GM12878 (cell line): ENCODE measurements around the gene POLE4. TPM values are rescaled to one million over a fixed set of nuclear protein-coding genes. Genes with fewer than 3 reads are reported as not detected.

Source experiments
- ATAC-seq: fragments of 200-7000 bp; cut with Tn5 transposase; 3 replicates; pipeline ENCODE4 v1.9.1; 2020; ENCODE audit warnings: mild to moderate bottlenecking, moderate library complexity
- BruUV-seq: library from RNA; stranded (reverse); fragments of 400-500 nt; replicated peaks from 2 replicates; lab custom pipeline; 2021; lab: Mats Ljungman, UMichigan
- CTCF ChIA-PET: fragments of 300-600 bp; sonication (Branson Sonifier 250); formaldehyde crosslinking; extraction: SDS; loops from one replicate; lab custom pipeline; 2021; ENCODE audit warnings: inconsistent platforms; lab: Yijun Ruan, JAX
- POLR2A ChIA-PET: fragments of 350-600 bp; formaldehyde crosslinking; extraction: SDS; loops from one replicate; lab custom pipeline; 2021; ENCODE audit warnings: inconsistent platforms; lab: Charles Lee
- RAD21 ChIA-PET: fragments of 300-600 bp; sonication (Branson Sonifier 250); formaldehyde crosslinking; loops from one replicate; lab custom pipeline; 2023; ENCODE audit warnings: antibody characterized with exemption; ENCODE audit not compliant: unreplicated experiment; lab: Charles Lee
- SMC1A ChIA-PET: fragments of 300-600 bp; sonication (Branson Sonifier 250); formaldehyde crosslinking; loops from one replicate; lab custom pipeline; 2023; ENCODE audit not compliant: unreplicated experiment, uncharacterized antibody; lab: Charles Lee
- DNase-seq: peaks from one replicate; pipeline ENCODE4 v3.0.0-alpha.2; 2011; ENCODE audit warnings: low read depth, low spot score
- FAIRE-seq: peaks from 3 replicates; lab custom pipeline; 2011; peaks lifted over from hg19 to GRCh38; lab: Jason Lieb, UNC
- H2AFZ ChIP-seq: 2 replicates; pipeline ENCODE4 v1.6.0; 2011; ENCODE audit warnings: low read depth, low read length, control low read depth; ENCODE audit not compliant: control insufficient read depth
- H3K27ac ChIP-seq: 2 replicates; pipeline ENCODE4 v1.5.1; 2011; ENCODE audit warnings: control low read depth; ENCODE audit not compliant: control insufficient read depth, insufficient read depth
- H3K27me3 ChIP-seq, 2 experiments: replicated peaks in 1 of 2; 2 replicates each; pipeline versions ENCODE4 v1.6.0 to v1.6.1; 2011; ENCODE audit warnings: low read length in 1 of 2; ENCODE audit not compliant: control insufficient read depth in 2 of 2, insufficient read depth in 2 of 2
- H3K36me3 ChIP-seq, 2 experiments: 2 replicates each; pipeline ENCODE4 v1.5.1; 2011; ENCODE audit warnings: low read length in 1 of 2; ENCODE audit not compliant: control insufficient read depth in 2 of 2, insufficient read depth in 2 of 2
- H3K4me1 ChIP-seq: 2 replicates; pipeline ENCODE4 v1.6.1; 2011; ENCODE audit warnings: mild to moderate bottlenecking, low read length, moderate library complexity, mixed read lengths; ENCODE audit not compliant: control insufficient read depth, insufficient read depth
- H3K4me2 ChIP-seq: 2 replicates; pipeline ENCODE4 v1.6.0; 2011; ENCODE audit warnings: control low read depth; ENCODE audit not compliant: control insufficient read depth, insufficient read depth
- H3K4me3 ChIP-seq: fragments of 200-600 bp; sonication (generic); 2 replicates; pipeline ENCODE4 v1.5.1; 2016
- H3K79me2 ChIP-seq: 2 replicates; pipeline ENCODE4 v1.6.0; 2011; ENCODE audit warnings: low read length; ENCODE audit not compliant: control insufficient read depth, insufficient read depth
- H3K9ac ChIP-seq: 2 replicates; pipeline ENCODE4 v1.8.0; 2011; ENCODE audit warnings: low read length, control low read depth, mixed read lengths; ENCODE audit not compliant: control insufficient read depth, insufficient read depth
- H3K9me3 ChIP-seq: replicated peaks from 3 replicates; pipeline ENCODE4 v1.5.1; 2011; ENCODE audit warnings: mild to moderate bottlenecking, low read length; ENCODE audit not compliant: control insufficient read depth, insufficient read depth
- H4K20me1 ChIP-seq: 2 replicates; pipeline ENCODE4 v1.6.0; 2011; ENCODE audit not compliant: control insufficient read depth, insufficient read depth
- DPF2 ChIP-seq: fragments of 450-650 bp; IDR thresholded peaks from 2 replicates; pipeline ENCODE4 v1.6.1; 2017; ENCODE audit warnings: mild to moderate bottlenecking
- ESRRA ChIP-seq: IDR thresholded peaks from 2 replicates; pipeline ENCODE4 v1.6.1; 2012; ENCODE audit warnings: mild to moderate bottlenecking, low read length, improper control_type of control experiment
- MAX ChIP-seq: IDR thresholded peaks from 2 replicates; pipeline ENCODE4 v1.6.1; 2012; ENCODE audit warnings: low read depth, low read length, improper control_type of control experiment
- MXI1 ChIP-seq: fragments of 150-350 bp; IDR thresholded peaks from 2 replicates; pipeline ENCODE4 v1.6.1; 2011; ENCODE audit warnings: low read depth, mild to moderate bottlenecking, inconsistent platforms, low read length, improper control_type of control experiment
- MYB ChIP-seq: fragments of 150-350 bp; IDR thresholded peaks from 2 replicates; pipeline ENCODE4 v1.6.1; 2014; ENCODE audit warnings: mild to moderate bottlenecking, low read depth, low read length, borderline replicate concordance
- PAX8 ChIP-seq: fragments of 450-650 bp; IDR thresholded peaks from 2 replicates; pipeline ENCODE4 v1.6.1; 2017; ENCODE audit warnings: mild to moderate bottlenecking, moderate library complexity
- RAD21 ChIP-seq: IDR thresholded peaks from 2 replicates; pipeline ENCODE4 v1.6.1; 2011; ENCODE audit warnings: mild to moderate bottlenecking, low read depth, low read length, moderate library complexity; ENCODE audit not compliant: insufficient read depth
- YY1 ChIP-seq: IDR thresholded peaks from 2 replicates; pipeline ENCODE4 v1.6.1; 2011; ENCODE audit warnings: low read depth, mild to moderate bottlenecking, low read length
- ZBTB40 ChIP-seq: fragments of 450-650 bp; IDR thresholded peaks from 2 replicates; pipeline ENCODE4 v1.6.1; 2016; ENCODE audit warnings: mild to moderate bottlenecking, moderate library complexity, borderline replicate concordance
- WGBS: methylation state at CpG from one replicate; pipeline ENCODE4 v1.1.6; 2016; ENCODE audit warnings: low lambda C conversion rate; ENCODE audit not compliant: insufficient replicate concordance, insufficient coverage; ENCODE audit errors: missing lambda C conversion rate; 5-methylcytosine and 5-hydroxymethylcytosine counted together
- in situ Hi-C: fragments of 300-500 bp; cut with MboI; formaldehyde crosslinking; loops from 9 replicates; pipeline ENCODE4 v1.14.3; 2018; ENCODE audit warnings: mixed read lengths
- intact Hi-C: fragments of 100-400 bp; cut with micrococcal nuclease; formaldehyde crosslinking; loops from one replicate; pipeline ENCODE4 v1.14.2; 2022; ENCODE audit not compliant: unreplicated experiment
- polyA plus RNA-seq, 11 experiments: library from polyadenylated mRNA; depleted of rRNA in 4 of 11; unstranded in 6 of 11; stranded (reverse) in 5 of 11; fragments of >200 nt; fragmentation: Nextera tagmentation in 4 of 11; fragmentation: Illumina TruSeq in 1 of 11; extraction: Ambion mirVana in 4 of 11; extraction: Trizol in 1 of 11; gene quantifications; 1 replicate in 1 of 11; 2 replicates in 10 of 11; pipeline versions ENCODE4 v1.2.1 to v1.2.3, GENCODE V29; 2011 to 2016; ENCODE audit warnings: inconsistent platforms in 2 of 11, missing spikeins in 2 of 11, low read depth in 1 of 11
- total RNA-seq, 4 experiments: library from RNA; depleted of rRNA in 3 of 4; stranded (reverse); fragments of >200 nt in 3 of 4; fragmentation: Illumina TruSeq in 1 of 4; extraction: Trizol in 1 of 4; gene quantifications; 2 replicates each; pipeline versions ENCODE4 v1.2.1 to v1.2.3, GENCODE V29; 2013 to 2021

Gene POLE4
- total and polyA plus RNA-seq, 10 of the 15 experiments (the other 5 are each of a cell fraction or from before 2014, with no cell fraction given), result 38.5 to 221 (median 66.8) TPM

GRCh38 chr2:74957886-74958273 is 563 bp upstream of the POLE4 start:
- Histone ChIP-seq H3K36me3 (no peaks in the 10 kb centered on the region), H4K20me1 (no peaks in the 10 kb centered on the region), H3K4me2 (peak overlapping the region; percentile 99), H3K79me2 (peaks cover 2% of the 10 kb centered on the region), H3K27me3 (no peaks in the 10 kb centered on the region), H2AFZ (peak overlapping the region; percentile 99), H3K9ac (peak overlapping the region; percentile 80), H3K4me1 (peaks cover 8% of the 10 kb centered on the region), H3K27ac (peak overlapping the region; percentile 93), H3K4me3 (peak overlapping the region; percentile 78), H3K9me3 (peaks cover 5% of the 10 kb centered on the region; the same call in 2 of the 3 replicates)
- TSS peak; percentile 58 for BruUV-seq
- ChIA-PET RAD21 (no interaction called here), CTCF (interaction anchor here (0.7 to 1.5 kb wide), 6 partner anchors 9 to 651 kb away, joined by 3 to 7 read pairs (median 3); no protein-coding TSS in a partner anchor), SMC1A (interaction anchor here (0.6 to 2.3 kb wide), 3 partner anchors 10 to 1575 kb away, joined by 3 to 13 read pairs (median 3); no protein-coding TSS in a partner anchor), POLR2A (interaction anchor here (1.1 to 1.4 kb wide), 2 partner anchors 9 to 15 kb away, joined by 4 to 5 read pairs; no protein-coding TSS in a partner anchor)
- 57% methylated on average over 4 of the region's 4 CpGs for WGBS
- TF ChIP-seq MXI1 (peak; percentile 28; the same call in 1 of the 2 replicates), DPF2 (no peak)
- in situ Hi-C loops (no loop called here), intact Hi-C loops (loop anchor here (1.0 to 5.0 kb wide), 2 partner anchors 13 to 474 kb away; no protein-coding TSS in a partner anchor)
- DNase-seq (no peak), FAIRE-seq (no peak), ATAC-seq (no peak)

GRCh38 chr2:74959106-74959751 is 786 bp downstream of the POLE4 start:
- Histone ChIP-seq H3K27ac (no peak overlapping the region), H3K36me3 (no peaks in the 10 kb centered on the region), H3K4me3 (peak overlapping the region; percentile 78), H3K27me3 (no peaks in the 10 kb centered on the region), H3K4me1 (peaks cover 8% of the 10 kb centered on the region), H2AFZ (peak overlapping the region; percentile 39), H3K9me3 (peaks cover 2% of the 10 kb centered on the region; the same call in 2 of the 3 replicates), H3K9ac (peak overlapping the region; percentile 62; the same call in 1 of the 2 replicates), H3K79me2 (peaks cover 2% of the 10 kb centered on the region), H4K20me1 (no peaks in the 10 kb centered on the region), H3K4me2 (peak overlapping the region; percentile 99)
- SMC1A ChIA-PET, result no interaction called here
- CTCF ChIA-PET, result no interaction called here
- POLR2A ChIA-PET, result no interaction called here
- intact Hi-C loops, result loop anchor here (5.0 kb wide), 1 partner anchor 473 kb away; no protein-coding TSS in a partner anchor
- RAD21 ChIA-PET, result interaction anchor here (0.6 kb wide), 1 partner anchor 852 kb away, joined by 3 read pairs; no protein-coding TSS in a partner anchor
- FAIRE-seq (peak; percentile 41), ATAC-seq (no peak), DNase-seq (no peak)
- in situ Hi-C loops, result no loop called here
- 77% methylated on average over 10 of the region's 10 CpGs for WGBS
- BruUV-seq, result TSS peak; percentile 59
- no peak for TF ChIP-seq ESRRA
- TF ChIP-seq RAD21, result no peak
- TF ChIP-seq YY1, result no peak
- TF ChIP-seq MAX, result no peak
- TF ChIP-seq MYB, result no peak
- TF ChIP-seq ZBTB40, result peak; percentile 36; the same call in 1 of the 2 replicates
- no peak for TF ChIP-seq PAX8
